Measurements from ENCODE around the gene TCHH. TPM values are rescaled to one million over a fixed set of nuclear protein-coding genes. Genes with fewer than 3 reads are reported as not detected.

TCHH gene
- total and polyA plus RNA-seq, 12 donors: 0.01 to 0.07 (median 0.05) TPM; not detected in 9

DNA sequence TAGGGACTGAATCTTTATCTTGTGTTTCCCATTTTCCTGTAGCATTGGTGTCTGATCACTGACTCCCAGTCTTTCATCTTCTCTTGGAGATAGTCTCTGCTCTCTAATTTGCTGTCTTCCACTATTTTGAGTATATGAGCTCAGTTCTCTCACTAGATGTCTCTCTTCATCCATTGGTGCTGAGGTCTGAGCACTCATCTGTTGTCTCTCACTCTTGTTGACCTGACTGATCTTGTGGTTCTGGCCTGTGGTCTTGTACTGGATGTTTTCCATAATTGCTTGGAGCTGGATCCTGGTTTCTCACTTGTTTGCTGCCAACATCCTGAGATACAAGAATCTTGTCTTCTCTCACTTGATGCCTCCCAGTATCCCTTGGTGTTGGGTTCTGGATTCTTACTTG lies 53.3 kb downstream of the TCHH start:
- H3K36me3 ChIP-seq: no peaks in the 10 kb centered on the region
- intact Hi-C loops (cut with DNase I): loop anchor here in 1 of 10 donors (10.0 kb wide), 1 partner anchor 393 kb away; no protein-coding TSS in a partner anchor
- TF ChIP-seq, protein P1, sequence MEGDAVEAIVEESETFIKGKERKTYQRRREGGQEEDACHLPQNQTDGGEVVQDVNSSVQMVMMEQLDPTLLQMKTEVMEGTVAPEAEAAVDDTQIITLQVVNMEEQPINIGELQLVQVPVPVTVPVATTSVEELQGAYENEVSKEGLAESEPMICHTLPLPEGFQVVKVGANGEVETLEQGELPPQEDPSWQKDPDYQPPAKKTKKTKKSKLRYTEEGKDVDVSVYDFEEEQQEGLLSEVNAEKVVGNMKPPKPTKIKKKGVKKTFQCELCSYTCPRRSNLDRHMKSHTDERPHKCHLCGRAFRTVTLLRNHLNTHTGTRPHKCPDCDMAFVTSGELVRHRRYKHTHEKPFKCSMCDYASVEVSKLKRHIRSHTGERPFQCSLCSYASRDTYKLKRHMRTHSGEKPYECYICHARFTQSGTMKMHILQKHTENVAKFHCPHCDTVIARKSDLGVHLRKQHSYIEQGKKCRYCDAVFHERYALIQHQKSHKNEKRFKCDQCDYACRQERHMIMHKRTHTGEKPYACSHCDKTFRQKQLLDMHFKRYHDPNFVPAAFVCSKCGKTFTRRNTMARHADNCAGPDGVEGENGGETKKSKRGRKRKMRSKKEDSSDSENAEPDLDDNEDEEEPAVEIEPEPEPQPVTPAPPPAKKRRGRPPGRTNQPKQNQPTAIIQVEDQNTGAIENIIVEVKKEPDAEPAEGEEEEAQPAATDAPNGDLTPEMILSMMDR (IDR thresholded peaks at IDR 0.05): no peak
- no peak overlapping the region for H3K4me3 ChIP-seq
- H3K9me3 ChIP-seq: no peaks in the 10 kb centered on the region
- no peaks in the 10 kb centered on the region for H3K4me1 ChIP-seq
- no peak for DNase-seq
- H3K27me3 ChIP-seq: peaks cover 0 to 70% (median 43%) of the 10 kb centered on the region in 7 donors
- ATAC-seq: no peak
- no peak overlapping the region for H3K27ac ChIP-seq

Other genes starting within 250 kb of the TCHH start
- 10 to 100 TPM; 14.5 to 18.6 (median 16.2) TPM for gene THEM4, start 205.9 kb downstream of the TCHH start, total RNA-seq
- 10 to 100 TPM; 13.9 to 32.5 TPM for gene THEM4, start 205.9 kb downstream of the TCHH start, polyA plus RNA-seq
- 100 to 1,000 TPM in 9 of 10 donors, 10 to 100 TPM in 1; 71.3 to 519 (median 235) TPM for gene S100A10, start 121.6 kb downstream of the TCHH start, total RNA-seq
- 100 to 1,000 TPM; 319 to 412 TPM for gene S100A10, start 121.6 kb downstream of the TCHH start, polyA plus RNA-seq
- gene S100A11, start 78.4 kb downstream of the TCHH start, total RNA-seq: 100 to 1,000 TPM in 2 of 10 donors, 10 to 100 TPM in 8; 41.4 to 215 (median 51.6) TPM
- gene S100A11, start 78.4 kb downstream of the TCHH start, polyA plus RNA-seq: 100 to 1,000 TPM; 477 to 593 TPM
- gene TCHHL1, start 26.4 kb downstream of the TCHH start, total RNA-seq: not detected
- gene TCHHL1, start 26.4 kb downstream of the TCHH start, polyA plus RNA-seq: not detected
- not detected for gene RPTN, start 43.8 kb upstream of the TCHH start, total RNA-seq
- not detected for gene RPTN, start 43.8 kb upstream of the TCHH start, polyA plus RNA-seq
- gene HRNR, start 108.7 kb upstream of the TCHH start, total RNA-seq: not detected
- gene HRNR, start 108.7 kb upstream of the TCHH start, polyA plus RNA-seq: under 1 TPM in 1 of 2 donors, not detected in 1; 0.07 TPM
- gene FLG, start 209.8 kb upstream of the TCHH start, total RNA-seq: under 1 TPM in 2 of 10 donors, not detected in 8; 0.02 to 0.04 TPM
- under 1 TPM; under 0.01 TPM for gene FLG, start 209.8 kb upstream of the TCHH start, polyA plus RNA-seq
- not detected for gene FLG2, start 244.6 kb upstream of the TCHH start, total RNA-seq
- gene FLG2, start 244.6 kb upstream of the TCHH start, polyA plus RNA-seq: not detected

All from heart right ventricle (tissue), 16 donors.